Glutamatergic neuron (in vitro differentiated cells): ENCODE measurements around the gene DPCD. TPM values are rescaled to one million over a fixed set of nuclear protein-coding genes. Genes with fewer than 3 reads are reported as not detected.

Experiments
- DNase-seq: peaks from one replicate; pipeline ENCODE4 v3.0.0; 2022
- H3K27ac Mint-ChIP-seq: one replicate; pipeline ENCODE4 v1.8.0; 2020; ENCODE audit warnings: mild to moderate bottlenecking, mixed read lengths, inconsistent platforms; ENCODE audit not compliant: unreplicated experiment
- H3K27me3 Mint-ChIP-seq: one replicate; pipeline ENCODE4 v1.8.0; 2020; ENCODE audit warnings: mild to moderate bottlenecking, moderate library complexity, mixed read lengths, inconsistent platforms; ENCODE audit not compliant: unreplicated experiment
- H3K36me3 Mint-ChIP-seq: one replicate; pipeline ENCODE4 v1.8.0; 2020; ENCODE audit warnings: mild to moderate bottlenecking, mixed read lengths, inconsistent platforms; ENCODE audit not compliant: unreplicated experiment
- H3K4me1 Mint-ChIP-seq: one replicate; pipeline ENCODE4 v1.8.0; 2020; ENCODE audit warnings: mild to moderate bottlenecking, low read depth, mixed read lengths, inconsistent platforms; ENCODE audit not compliant: unreplicated experiment
- H3K4me3 Mint-ChIP-seq: one replicate; pipeline ENCODE4 v1.8.0; 2020; ENCODE audit warnings: mild to moderate bottlenecking, mixed read lengths, inconsistent platforms; ENCODE audit not compliant: unreplicated experiment
- H3K9me3 Mint-ChIP-seq: one replicate; pipeline ENCODE4 v1.8.0; 2020; ENCODE audit warnings: mild to moderate bottlenecking, moderate library complexity, mixed read lengths, inconsistent platforms; ENCODE audit not compliant: unreplicated experiment
- total RNA-seq: library from RNA; stranded (reverse); fragmentation: NEBNext Ultra II Directional; extraction: Animal tissue kit (Norgen Biotek cat#: 25700); gene quantifications from one replicate; pipeline ENCODE4 v1.2.1, GENCODE V29; 2021; ENCODE audit not compliant: unreplicated experiment
- TF ChIP-seq, protein P1 (sequence below): fragments of 200-600 bp; sonication (generic); IDR thresholded peaks from one replicate; pipeline ENCODE4 v1.5.0; 2021; ENCODE audit not compliant: partially characterized antibody, unreplicated experiment

Gene DPCD
- total RNA-seq, 1 donor from 2014 or later: 10.1 TPM

DNA sequence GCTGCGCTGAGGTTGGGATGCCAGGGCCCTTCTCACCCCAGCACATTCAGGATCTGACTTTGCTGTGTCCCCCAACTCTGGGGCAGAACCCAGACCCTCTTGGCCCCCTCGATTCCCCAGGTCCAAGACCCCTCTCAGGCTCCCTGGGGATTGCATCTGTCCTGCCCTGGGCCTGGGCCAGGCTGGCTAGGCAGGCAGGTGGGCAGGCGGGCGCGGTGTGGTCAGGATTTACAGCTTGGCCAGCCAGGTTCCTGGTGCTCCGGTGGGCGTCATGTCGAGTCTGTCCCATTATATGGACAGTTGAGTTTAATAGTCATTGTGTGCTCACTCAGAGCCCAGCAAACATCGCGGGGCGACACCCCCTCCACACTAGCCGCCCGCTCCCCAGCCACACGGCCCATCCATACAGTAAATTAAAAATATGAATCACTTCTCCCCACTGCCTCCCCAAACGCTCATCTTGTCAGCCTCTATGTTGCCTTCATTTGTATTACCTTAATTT, 23.6 kb upstream of the DPCD start:
- Mint-ChIP-seq H3K4me1 (peaks cover 5% of the 10 kb centered on the region), H3K36me3 (peaks cover 2% of the 10 kb centered on the region), H3K27me3 (peaks cover 16% of the 10 kb centered on the region), H3K4me3 (no peak overlapping the region), H3K9me3 (peaks cover 15% of the 10 kb centered on the region), H3K27ac (no peak overlapping the region)
- TF ChIP-seq, protein P1, sequence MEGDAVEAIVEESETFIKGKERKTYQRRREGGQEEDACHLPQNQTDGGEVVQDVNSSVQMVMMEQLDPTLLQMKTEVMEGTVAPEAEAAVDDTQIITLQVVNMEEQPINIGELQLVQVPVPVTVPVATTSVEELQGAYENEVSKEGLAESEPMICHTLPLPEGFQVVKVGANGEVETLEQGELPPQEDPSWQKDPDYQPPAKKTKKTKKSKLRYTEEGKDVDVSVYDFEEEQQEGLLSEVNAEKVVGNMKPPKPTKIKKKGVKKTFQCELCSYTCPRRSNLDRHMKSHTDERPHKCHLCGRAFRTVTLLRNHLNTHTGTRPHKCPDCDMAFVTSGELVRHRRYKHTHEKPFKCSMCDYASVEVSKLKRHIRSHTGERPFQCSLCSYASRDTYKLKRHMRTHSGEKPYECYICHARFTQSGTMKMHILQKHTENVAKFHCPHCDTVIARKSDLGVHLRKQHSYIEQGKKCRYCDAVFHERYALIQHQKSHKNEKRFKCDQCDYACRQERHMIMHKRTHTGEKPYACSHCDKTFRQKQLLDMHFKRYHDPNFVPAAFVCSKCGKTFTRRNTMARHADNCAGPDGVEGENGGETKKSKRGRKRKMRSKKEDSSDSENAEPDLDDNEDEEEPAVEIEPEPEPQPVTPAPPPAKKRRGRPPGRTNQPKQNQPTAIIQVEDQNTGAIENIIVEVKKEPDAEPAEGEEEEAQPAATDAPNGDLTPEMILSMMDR: no peak
- no peak for DNase-seq

DNA sequence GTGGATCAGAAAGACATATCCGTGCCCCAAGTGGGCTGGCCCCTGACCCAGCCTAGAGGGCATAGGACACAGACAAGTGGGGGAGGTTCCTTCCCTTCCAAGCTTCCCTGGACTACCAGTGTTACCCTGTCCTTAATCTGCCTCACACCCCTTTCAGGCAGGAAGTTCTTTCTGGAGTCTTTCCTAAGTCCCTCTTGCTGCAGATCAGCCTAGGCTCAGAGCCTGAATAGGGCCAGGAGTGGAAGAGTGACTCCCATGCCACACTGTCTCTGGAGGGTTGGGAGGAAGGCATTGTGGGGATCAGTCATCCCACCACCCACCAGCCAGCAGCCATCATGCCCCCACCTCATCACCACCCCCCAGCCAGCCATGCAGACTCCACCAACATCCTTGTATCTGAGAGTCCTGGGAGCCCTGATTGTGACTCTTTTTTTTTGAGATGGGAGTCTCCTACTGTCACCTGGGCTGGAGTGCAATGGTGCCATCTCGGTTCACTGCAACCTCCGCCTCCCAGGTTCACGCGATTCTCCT, 22.7 kb upstream of the DPCD start:
- Mint-ChIP-seq H3K4me3 (no peak overlapping the region), H3K27ac (no peak overlapping the region), H3K9me3 (peaks cover 13% of the 10 kb centered on the region), H3K36me3 (no peaks in the 10 kb centered on the region), H3K4me1 (peaks cover 5% of the 10 kb centered on the region), H3K27me3 (peaks cover 14% of the 10 kb centered on the region)
- DNase-seq: no peak
- TF ChIP-seq, protein P1: no peak

DNA sequence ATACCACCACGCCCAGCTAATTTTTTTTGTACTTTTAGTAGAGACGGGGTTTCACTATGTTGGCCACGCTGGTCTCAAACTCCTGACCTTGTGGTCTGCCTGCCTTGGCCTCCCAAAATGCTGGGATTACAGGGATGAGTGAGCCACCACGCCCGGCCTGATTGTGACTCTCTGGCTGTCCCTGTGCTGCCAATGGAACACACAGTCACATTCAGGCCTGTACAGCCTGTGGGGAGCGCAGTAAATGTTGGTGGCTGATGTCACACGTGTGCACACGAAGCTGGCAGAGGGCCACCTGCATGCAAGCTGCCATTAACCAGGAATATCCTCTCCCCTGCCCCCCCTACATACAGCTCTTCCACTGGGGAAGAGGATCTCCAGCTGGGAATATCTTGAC, 22.2 kb upstream of the DPCD start:
- Mint-ChIP-seq H3K27me3 (peaks cover 16% of the 10 kb centered on the region), H3K4me1 (peaks cover 5% of the 10 kb centered on the region), H3K4me3 (no peak overlapping the region), H3K9me3 (peaks cover 13% of the 10 kb centered on the region), H3K36me3 (no peaks in the 10 kb centered on the region), H3K27ac (peak overlapping the region; percentile 80)
- TF ChIP-seq, protein P1: no peak
- no peak for DNase-seq

DNA sequence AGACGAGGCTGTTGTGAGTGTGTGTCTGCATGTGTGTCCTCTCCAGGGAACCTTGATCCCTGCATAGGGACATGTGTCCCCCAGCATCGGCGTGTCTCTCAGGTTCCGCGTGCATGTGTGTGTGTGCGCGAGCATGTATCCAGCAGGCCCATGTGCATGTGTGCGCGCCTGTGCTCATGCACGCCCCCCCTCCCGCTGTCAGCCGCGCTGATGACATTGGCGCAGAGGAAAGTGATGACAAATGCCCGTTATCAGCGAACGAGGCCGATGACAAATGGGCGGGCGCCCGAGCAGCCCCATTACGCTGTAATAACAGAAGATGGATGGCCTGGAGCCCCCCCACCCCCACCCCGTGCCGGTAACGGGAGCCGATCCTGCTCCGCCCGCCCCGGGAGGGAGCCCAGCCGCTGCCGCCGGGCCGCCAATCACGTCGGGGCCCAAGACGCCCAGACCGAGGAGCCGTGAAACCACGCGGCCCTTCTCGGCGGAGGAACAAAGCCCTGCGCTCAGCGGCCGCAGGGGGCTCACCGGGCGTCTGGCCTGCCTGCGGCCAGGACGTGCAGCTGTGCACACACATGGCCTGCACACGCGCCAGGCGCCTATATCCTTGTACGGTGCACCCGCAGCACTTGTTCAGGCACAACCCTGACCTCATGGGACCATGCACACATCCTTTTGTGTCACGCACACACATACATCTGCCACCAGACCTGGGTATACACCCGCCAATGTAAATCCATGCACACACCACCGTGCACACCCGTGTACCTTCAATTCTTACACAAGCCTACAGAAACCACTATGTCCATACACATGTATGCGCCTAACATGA, 21.6 kb upstream of the DPCD start:
- H3K9me3 Mint-ChIP-seq: peaks cover 13% of the 10 kb centered on the region
- peaks cover 18% of the 10 kb centered on the region for H3K27me3 Mint-ChIP-seq

More for the DNA sequence above, 21.6 kb upstream of the DPCD start:
- H3K36me3 Mint-ChIP-seq: no peaks in the 10 kb centered on the region
- peak; percentile 71 for DNase-seq
- H3K4me3 Mint-ChIP-seq: no peak overlapping the region
- peaks cover 5% of the 10 kb centered on the region for H3K4me1 Mint-ChIP-seq
- H3K27ac Mint-ChIP-seq: peak overlapping the region; percentile 80
- TF ChIP-seq, protein P1: no peak
